ENCODE results near the gene GALT. TPM values are rescaled to one million over a fixed set of nuclear protein-coding genes. Genes with fewer than 3 reads are reported as not detected.

Gene GALT
- total RNA-seq, 2 donors from 2014 or later, result 61.6 to 67.2 TPM

GRCh38 chr9:34686231-34686630, 39.8 kb downstream of the GALT start:
- no peak overlapping the region for H3K27ac Mint-ChIP-seq
- DNase-seq (no peak), ATAC-seq (replicated peaks in 1 of 2) (no peak)
- H3K4me3 Mint-ChIP-seq, result no peak overlapping the region
- H3K36me3 Mint-ChIP-seq (ENCODE audit: insufficient read depth in 2 of 2), result no peaks in the 10 kb centered on the region
- H3K27me3 Mint-ChIP-seq (ENCODE audit: low read depth), result no peaks in the 10 kb centered on the region
- H3K4me1 Mint-ChIP-seq (ENCODE audit: low read depth), result peaks cover 11% of the 10 kb centered on the region
- H3K9me3 Mint-ChIP-seq, result no peaks in the 10 kb centered on the region

GRCh38 chr9:34686732-34687131, 40.3 kb downstream of the GALT start:
- no peak for DNase-seq
- Mint-ChIP-seq H3K36me3 (ENCODE audit: insufficient read depth in 2 of 2) (no peaks in the 10 kb centered on the region), H3K27ac (no peak overlapping the region), H3K9me3 (no peaks in the 10 kb centered on the region), H3K27me3 (ENCODE audit: low read depth) (no peaks in the 10 kb centered on the region), H3K4me3 (no peak overlapping the region), H3K4me1 (ENCODE audit: low read depth) (peaks cover 11% of the 10 kb centered on the region)
- ATAC-seq (replicated peaks in 1 of 2), result no peak

GRCh38 chr9:34687276-34688030, 41.0 kb downstream of the GALT start:
- Mint-ChIP-seq H3K36me3 (ENCODE audit: insufficient read depth in 2 of 2) (no peaks in the 10 kb centered on the region), H3K27me3 (ENCODE audit: low read depth) (no peaks in the 10 kb centered on the region), H3K4me1 (ENCODE audit: low read depth) (peaks cover 11% of the 10 kb centered on the region), H3K27ac (no peak overlapping the region), H3K9me3 (no peaks in the 10 kb centered on the region), H3K4me3 (no peak overlapping the region)
- ATAC-seq (replicated peaks in 1 of 2), result no peak
- DNase-seq, result no peak

- ATAC-seq (replicated peaks in 1 of 2) (no peak), DNase-seq (no peak)
- H3K4me1 Mint-ChIP-seq (ENCODE audit: low read depth), result peaks cover 11% of the 10 kb centered on the region
- H3K36me3 Mint-ChIP-seq (ENCODE audit: insufficient read depth in 2 of 2), result no peaks in the 10 kb centered on the region
- peaks cover 2% of the 10 kb centered on the region for H3K27me3 Mint-ChIP-seq (ENCODE audit: low read depth)
- H3K4me3 Mint-ChIP-seq, result no peak overlapping the region
- no peak overlapping the region for H3K27ac Mint-ChIP-seq
- H3K9me3 Mint-ChIP-seq, result no peaks in the 10 kb centered on the region
These were observed 42.0 kb downstream of the GALT start for GRCh38 chr9:34688329-34689115.

GRCh38 chr9:34689116-34689470, 42.6 kb downstream of the GALT start:
- no peak for DNase-seq
- no peak for ATAC-seq (replicated peaks in 1 of 2)
- no peak overlapping the region for H3K4me3 Mint-ChIP-seq
- H3K9me3 Mint-ChIP-seq, result no peaks in the 10 kb centered on the region
- peaks cover 6% of the 10 kb centered on the region for H3K27me3 Mint-ChIP-seq (ENCODE audit: low read depth)
- H3K27ac Mint-ChIP-seq, result no peak overlapping the region
- peaks cover 7% of the 10 kb centered on the region for H3K4me1 Mint-ChIP-seq (ENCODE audit: low read depth)
- no peaks in the 10 kb centered on the region for H3K36me3 Mint-ChIP-seq (ENCODE audit: insufficient read depth in 2 of 2)

- ATAC-seq (replicated peaks in 1 of 2), result no peak
- H3K4me1 Mint-ChIP-seq (ENCODE audit: low read depth), result peaks cover 3% of the 10 kb centered on the region
- H3K36me3 Mint-ChIP-seq (ENCODE audit: insufficient read depth in 2 of 2), result no peaks in the 10 kb centered on the region
- no peaks in the 10 kb centered on the region for H3K9me3 Mint-ChIP-seq
- H3K4me3 Mint-ChIP-seq, result no peak overlapping the region
- H3K27ac Mint-ChIP-seq, result no peak overlapping the region
- DNase-seq, result no peak
- H3K27me3 Mint-ChIP-seq (ENCODE audit: low read depth), result peaks cover 6% of the 10 kb centered on the region
These were observed 43.0 kb downstream of the GALT start for GRCh38 chr9:34689512-34689911.

- no peaks in the 10 kb centered on the region for H3K9me3 Mint-ChIP-seq
- ATAC-seq (replicated peaks in 1 of 2) (no peak), DNase-seq (no peak)
- no peaks in the 10 kb centered on the region for H3K4me1 Mint-ChIP-seq (ENCODE audit: low read depth)
- no peaks in the 10 kb centered on the region for H3K36me3 Mint-ChIP-seq (ENCODE audit: insufficient read depth in 2 of 2)
- H3K27ac Mint-ChIP-seq, result no peak within 1 kb of the TSS
- no peak within 1 kb of the TSS for H3K4me3 Mint-ChIP-seq
- peaks cover 11% of the 10 kb centered on the region for H3K27me3 Mint-ChIP-seq (ENCODE audit: low read depth)
These were observed 44.8 kb downstream of the GALT start, which contains the start of gene CCL19 for GRCh38 chr9:34690983-34691935. Gene CCL19 (minus strand): TSS chr9:34691276. CDS start chr9:34691139, 137 bp downstream.

GRCh38 chr9:34691936-34692315, 45.5 kb downstream of the GALT start:
- no peak overlapping the region for H3K27ac Mint-ChIP-seq
- no peaks in the 10 kb centered on the region for H3K9me3 Mint-ChIP-seq
- peaks cover 11% of the 10 kb centered on the region for H3K27me3 Mint-ChIP-seq (ENCODE audit: low read depth)
- no peak overlapping the region for H3K4me3 Mint-ChIP-seq
- H3K4me1 Mint-ChIP-seq (ENCODE audit: low read depth), result no peaks in the 10 kb centered on the region
- DNase-seq, result no peak
- no peaks in the 10 kb centered on the region for H3K36me3 Mint-ChIP-seq (ENCODE audit: insufficient read depth in 2 of 2)
- ATAC-seq (replicated peaks in 1 of 2), result no peak

- Mint-ChIP-seq H3K4me3 (no peak overlapping the region), H3K9me3 (no peaks in the 10 kb centered on the region), H3K27me3 (ENCODE audit: low read depth) (peaks cover 11% of the 10 kb centered on the region), H3K36me3 (ENCODE audit: insufficient read depth in 2 of 2) (no peaks in the 10 kb centered on the region), H3K4me1 (ENCODE audit: low read depth) (no peaks in the 10 kb centered on the region), H3K27ac (no peak overlapping the region)
- ATAC-seq (replicated peaks in 1 of 2) (no peak), DNase-seq (no peak)
These were observed 47.1 kb downstream of the GALT start for GRCh38 chr9:34693560-34693959.

GRCh38 chr9:34694811-34695210, 48.3 kb downstream of the GALT start:
- no peaks in the 10 kb centered on the region for H3K4me1 Mint-ChIP-seq (ENCODE audit: low read depth)
- no peak for DNase-seq
- no peak overlapping the region for H3K4me3 Mint-ChIP-seq
- no peaks in the 10 kb centered on the region for H3K36me3 Mint-ChIP-seq (ENCODE audit: insufficient read depth in 2 of 2)
- H3K27me3 Mint-ChIP-seq (ENCODE audit: low read depth), result peaks cover 15% of the 10 kb centered on the region
- no peak for ATAC-seq (replicated peaks in 1 of 2)
- no peak overlapping the region for H3K27ac Mint-ChIP-seq
- no peaks in the 10 kb centered on the region for H3K9me3 Mint-ChIP-seq
